RWPE1 (cell line): ENCODE results near the gene SMAGP.

Source experiments
- CTCF ChIA-PET: fragments of 350-600 bp; sonication (Branson Sonifier 250); formaldehyde crosslinking; extraction: SDS; loops from one replicate; lab custom pipeline; 2021; lab: Yijun Ruan, JAX
- POLR2A ChIA-PET: fragments of 400-600 bp; formaldehyde crosslinking; extraction: SDS; loops from one replicate; lab custom pipeline; 2020; ENCODE audit warnings: antibody characterized with exemption; ENCODE audit not compliant: low non-redundant PET; lab: Yijun Ruan, JAX
- DNase-seq: peaks from one replicate; pipeline ENCODE4 v3.0.0; 2012; ENCODE audit warnings: low spot score
- H3K27ac ChIP-seq: fragments of 450-650 bp; 2 replicates; pipeline ENCODE4 v1.5.1; 2017
- CTCF ChIP-seq: fragments of 450-650 bp; conservative IDR thresholded peaks from 2 replicates; pipeline ENCODE4 v1.5.1; 2017; ENCODE audit warnings: low read depth, mild to moderate bottlenecking

SMAGP gene

GRCh38 chr12:51254536-51254935, 15.7 kb downstream of the SMAGP start:
- no peak for TF ChIP-seq CTCF
- no peak for DNase-seq
- no peak overlapping the region for H3K27ac ChIP-seq
- POLR2A ChIA-PET, result no interaction called here
- CTCF ChIA-PET, result no interaction called here

GRCh38 chr12:51253276-51253675, 16.9 kb downstream of the SMAGP start:
- no peak overlapping the region for H3K27ac ChIP-seq
- no peak for TF ChIP-seq CTCF
- POLR2A ChIA-PET, result no interaction called here
- no peak for DNase-seq
- CTCF ChIA-PET, result no interaction called here

- CTCF ChIA-PET, result no interaction called here
- no peak for DNase-seq
- H3K27ac ChIP-seq, result 0 out of 2 replicates have a peak overlapping the region, but pooled peaks have one; percentile 12
- POLR2A ChIA-PET, result no interaction called here
- TF ChIP-seq CTCF, result no peak
Observed at GRCh38 chr12:51247523-51248206, 22.6 kb downstream of the SMAGP start.

- H3K27ac ChIP-seq, result no peak overlapping the region
- CTCF ChIA-PET, result no interaction called here
Observed at GRCh38 chr12:51246254-51246853, 23.9 kb downstream of the SMAGP start.

GRCh38 chr12:51245476-51246253, 24.6 kb downstream of the SMAGP start:
- DNase-seq, result no peak
- POLR2A ChIA-PET, result no interaction called here
- H3K27ac ChIP-seq, result no peak overlapping the region
- CTCF ChIA-PET, result no interaction called here
- TF ChIP-seq CTCF, result no peak

More at GRCh38 chr12:51246254-51246853, 23.9 kb downstream of the SMAGP start:
- no peak for DNase-seq
- POLR2A ChIA-PET, result no interaction called here
- no peak for TF ChIP-seq CTCF

- no peak for DNase-seq
- ChIA-PET POLR2A (no interaction called here), CTCF (no interaction called here)
- no peak for TF ChIP-seq CTCF
- no peak overlapping the region for H3K27ac ChIP-seq
Observed at GRCh38 chr12:51244269-51244668, 25.9 kb downstream of the SMAGP start.
